B cell (primary cell): ENCODE results near the gene GPR35. TPM values are rescaled to one million over a fixed set of nuclear protein-coding genes. Genes with fewer than 3 reads are reported as not detected.

Experiments
- ATAC-seq: fragments of 200-7000 bp; cut with Tn5 transposase; one replicate; pipeline ENCODE4 v1.10.0; 2021; ENCODE audit warnings: low read depth, mild to moderate bottlenecking, moderate number of reproducible peaks, moderate library complexity
- CTCF ChIA-PET: fragments of 350-600 bp; sonication (Branson Sonifier 250); formaldehyde crosslinking; loops from one replicate; lab custom pipeline; 2021; ENCODE audit warnings: antibody characterized with exemption, inconsistent platforms; lab: Charles Lee
- POLR2A ChIA-PET: fragments of 350-600 bp; sonication (Branson Sonifier 250); formaldehyde crosslinking; loops from one replicate; lab custom pipeline; 2021; ENCODE audit warnings: antibody characterized with exemption; lab: Charles Lee
- DNase-seq: peaks from one replicate; pipeline ENCODE4 v3.0.0; 2013
- H2AFZ ChIP-seq: 2 replicates; pipeline ENCODE4 v1.6.1; 2012; ENCODE audit warnings: mild to moderate bottlenecking, low read depth, low read length; ENCODE audit not compliant: insufficient read depth, poor library complexity, severe bottlenecking
- H3K27ac ChIP-seq, 2 donors: 1 replicate in 1 of 2; 2 replicates in 1 of 2; pipeline ENCODE4 v1.5.1; 2012 to 2013; ENCODE audit warnings: low read length in 2 of 2, mild to moderate bottlenecking in 2 of 2, moderate library complexity in 1 of 2
- H3K27me3 ChIP-seq, 4 experiments: fragments of 200-600 bp in 1 of 4; sonication (generic) in 1 of 4; replicated peaks in 1 of 4; 1 replicate in 2 of 4; 2 replicates in 2 of 4; pipeline versions ENCODE4 v1.6.1 to v1.7.0; 2013 to 2016; ENCODE audit warnings: low read length in 3 of 4, mild to moderate bottlenecking in 2 of 4, mixed read lengths in 1 of 4, moderate library complexity in 1 of 4; ENCODE audit not compliant: insufficient read depth in 4 of 4, control insufficient read depth in 3 of 4; ENCODE audit errors: control extremely low read depth in 1 of 4
- H3K36me3 ChIP-seq, 2 experiments: replicated peaks in 1 of 2; 1 replicate in 1 of 2; 2 replicates in 1 of 2; pipeline versions ENCODE4 v1.6.1 to v1.7.1; 2013; ENCODE audit warnings: low read length in 1 of 2; ENCODE audit not compliant: insufficient read depth in 2 of 2, control insufficient read depth in 1 of 2; ENCODE audit errors: control extremely low read depth in 1 of 2, extremely low read depth in 1 of 2
- H3K4me1 ChIP-seq, 2 donors: fragments of 200-600 bp in 1 of 2; sonication (generic) in 1 of 2; 1 replicate in 1 of 2; 2 replicates in 1 of 2; pipeline versions ENCODE4 v1.5.1 to v1.6.1; 2013 to 2017; ENCODE audit warnings: low read length in 2 of 2; ENCODE audit not compliant: control insufficient read depth in 2 of 2, insufficient read depth in 2 of 2
- H3K4me2 ChIP-seq: replicated peaks from 2 replicates; pipeline ENCODE3; 2012; ENCODE audit warnings: mild to moderate bottlenecking, low read depth, low read length; ENCODE audit not compliant: poor library complexity, severe bottlenecking
- H3K4me3 ChIP-seq, 5 experiments: fragments of 200-600 bp in 1 of 5; sonication (generic) in 1 of 5; 1 replicate in 3 of 5; 2 replicates in 2 of 5; pipeline versions ENCODE4 v1.5.1 to v1.7.0; 2011 to 2016; ENCODE audit warnings: low read length in 4 of 5, mild to moderate bottlenecking in 4 of 5, low read depth in 2 of 5, control low read depth in 1 of 5, moderate library complexity in 1 of 5; ENCODE audit not compliant: insufficient read depth in 1 of 5; ENCODE audit errors: control extremely low read depth in 1 of 5, extremely low read depth in 1 of 5
- H3K79me2 ChIP-seq: fragments of 200-600 bp; sonication (generic); one replicate; pipeline ENCODE4 v1.6.0; 2016; ENCODE audit warnings: low read length; ENCODE audit not compliant: control insufficient read depth, insufficient read depth
- H3K9ac ChIP-seq: fragments of 200-600 bp; sonication (generic); 2 replicates; pipeline ENCODE4 v1.6.1; 2017; ENCODE audit warnings: mild to moderate bottlenecking, low read length, moderate library complexity
- H3K9me3 ChIP-seq, 3 donors: one replicate each; pipeline versions ENCODE4 v1.6.1 to v1.7.1; 2013; ENCODE audit warnings: low read length in 2 of 3; ENCODE audit not compliant: control insufficient read depth in 2 of 3, insufficient read depth in 1 of 3; ENCODE audit errors: control extremely low read depth in 1 of 3
- H4K20me1 ChIP-seq: 2 replicates; pipeline ENCODE4 v1.6.0; 2012; ENCODE audit warnings: mild to moderate bottlenecking, low read length; ENCODE audit not compliant: insufficient read depth, control insufficient read depth, poor library complexity, severe bottlenecking
- H3K27ac Mint-ChIP-seq: one replicate; pipeline ENCODE4 v1.8.0; 2021; ENCODE audit warnings: mixed read lengths
- H3K27me3 Mint-ChIP-seq: one replicate; pipeline ENCODE4 v1.8.0; 2021; ENCODE audit warnings: mixed read lengths
- H3K4me1 Mint-ChIP-seq: one replicate; pipeline ENCODE4 v1.8.0; 2021; ENCODE audit warnings: mixed read lengths
- H3K4me3 Mint-ChIP-seq: one replicate; pipeline ENCODE4 v1.8.0; 2021; ENCODE audit warnings: mixed read lengths
- H3K9me3 Mint-ChIP-seq: one replicate; pipeline ENCODE4 v1.8.0; 2022; ENCODE audit warnings: mixed read lengths; ENCODE audit not compliant: insufficient read depth
- EZH2 ChIP-seq: IDR thresholded peaks from 2 replicates; pipeline ENCODE4 v1.6.1; 2012; ENCODE audit warnings: borderline replicate concordance, low read depth, mild to moderate bottlenecking, moderate library complexity, low read length; ENCODE audit not compliant: insufficient read depth, poor library complexity, severe bottlenecking
- WGBS: methylation state at CpG from one replicate; pipeline ENCODE4 v1.1.5; 2013; ENCODE audit warnings: missing lambda C conversion rate; ENCODE audit not compliant: insufficient coverage; 5-methylcytosine and 5-hydroxymethylcytosine counted together
- intact Hi-C: fragments of 100-400 bp; cut with micrococcal nuclease; formaldehyde crosslinking; loops from one replicate; pipeline ENCODE4 v1.10.0; 2022
- polyA plus RNA-seq: library from polyadenylated mRNA; depleted of rRNA; stranded (reverse); fragments of >200 nt; gene quantifications from 2 replicates; pipeline ENCODE4 v1.2.3, GENCODE V29; 2012
- total RNA-seq, 2 donors: library from RNA; stranded (reverse); fragments of 120-200 nt in 1 of 2; gene quantifications; 1 replicate in 1 of 2; 2 replicates in 1 of 2; pipeline versions ENCODE4 v1.2.3 to v1.2.4, GENCODE V29; 2013 to 2022
- TF ChIP-seq, protein P1 (sequence below): fragments of 200-600 bp; IDR thresholded peaks from one replicate; pipeline ENCODE4 v1.8.0; 2022; ENCODE audit warnings: antibody characterized with exemption, mild to moderate bottlenecking

Gene GPR35
- total and polyA plus RNA-seq, 2 donors (not counting 1 experiment from before 2014, with no cell fraction given): 1.8 to 9.6 TPM

GRCh38 chr2:240582781-240583180, 42.5 kb upstream of the GPR35 start:
- H3K9ac ChIP-seq: no peak overlapping the region
- H3K4me3 ChIP-seq: no peak overlapping the region
- Mint-ChIP-seq H3K9me3 (no peaks in the 10 kb centered on the region), H3K4me3 (no peak overlapping the region), H3K27ac (peak overlapping the region; percentile 46), H3K27me3 (no peaks in the 10 kb centered on the region), H3K4me1 (peaks cover 56% of the 10 kb centered on the region)
- ChIA-PET POLR2A (no interaction called here), CTCF (interaction anchor here (1.4 to 7.2 kb wide), 3 partner anchors 17 to 69 kb away, joined by 3 to 126 read pairs (median 7); partner anchors contain the start of gene DUSP28)
- 90% methylated on average over 1 of the region's 3 CpGs for WGBS
- no peak overlapping the region for H2AFZ ChIP-seq
- ATAC-seq (no peak), DNase-seq (no peak)
- H3K4me2 ChIP-seq: no peak overlapping the region
- TF ChIP-seq EZH2: no peak
- TF ChIP-seq, protein P1, sequence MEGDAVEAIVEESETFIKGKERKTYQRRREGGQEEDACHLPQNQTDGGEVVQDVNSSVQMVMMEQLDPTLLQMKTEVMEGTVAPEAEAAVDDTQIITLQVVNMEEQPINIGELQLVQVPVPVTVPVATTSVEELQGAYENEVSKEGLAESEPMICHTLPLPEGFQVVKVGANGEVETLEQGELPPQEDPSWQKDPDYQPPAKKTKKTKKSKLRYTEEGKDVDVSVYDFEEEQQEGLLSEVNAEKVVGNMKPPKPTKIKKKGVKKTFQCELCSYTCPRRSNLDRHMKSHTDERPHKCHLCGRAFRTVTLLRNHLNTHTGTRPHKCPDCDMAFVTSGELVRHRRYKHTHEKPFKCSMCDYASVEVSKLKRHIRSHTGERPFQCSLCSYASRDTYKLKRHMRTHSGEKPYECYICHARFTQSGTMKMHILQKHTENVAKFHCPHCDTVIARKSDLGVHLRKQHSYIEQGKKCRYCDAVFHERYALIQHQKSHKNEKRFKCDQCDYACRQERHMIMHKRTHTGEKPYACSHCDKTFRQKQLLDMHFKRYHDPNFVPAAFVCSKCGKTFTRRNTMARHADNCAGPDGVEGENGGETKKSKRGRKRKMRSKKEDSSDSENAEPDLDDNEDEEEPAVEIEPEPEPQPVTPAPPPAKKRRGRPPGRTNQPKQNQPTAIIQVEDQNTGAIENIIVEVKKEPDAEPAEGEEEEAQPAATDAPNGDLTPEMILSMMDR: no peak
- intact Hi-C loops: no loop called here
- H3K4me1 ChIP-seq: peaks cover 24 to 42% of the 10 kb centered on the region in 2 donors
- H3K79me2 ChIP-seq: peaks cover 76% of the 10 kb centered on the region
- H4K20me1 ChIP-seq: peaks cover 83% of the 10 kb centered on the region
- H3K9me3 ChIP-seq: peaks cover 0 to 5% (median 0%) of the 10 kb centered on the region in 3 donors
- H3K36me3 ChIP-seq: peaks cover 0 to 7% of the 10 kb centered on the region in 2 experiments
- no peaks in the 10 kb centered on the region for H3K27me3 ChIP-seq
- no peak overlapping the region for H3K27ac ChIP-seq

- DNase-seq: no peak
- Histone ChIP-seq H3K9me3 (peaks cover 0 to 5% (median 0%) of the 10 kb centered on the region in 3 donors), H4K20me1 (peaks cover 83% of the 10 kb centered on the region), H3K4me1 (peaks cover 32 to 50% of the 10 kb centered on the region in 2 donors), H2AFZ (no peak overlapping the region), H3K27me3 (no peaks in the 10 kb centered on the region), H3K36me3 (no peaks in the 10 kb centered on the region), H3K4me3 (no peak overlapping the region), H3K79me2 (peaks cover 86% of the 10 kb centered on the region), H3K27ac (no peak overlapping the region), H3K4me2 (no peak overlapping the region), H3K9ac (no peak overlapping the region)
- peaks cover 66% of the 10 kb centered on the region for H3K4me1 Mint-ChIP-seq
- ChIA-PET CTCF (interaction anchor here (7.2 kb wide), 1 partner anchor 20 kb away, joined by 126 read pairs; the partner anchor contains the start of gene DUSP28), POLR2A (no interaction called here)
- intact Hi-C loops: no loop called here
- TF ChIP-seq EZH2: no peak
- TF ChIP-seq, protein P1: no peak
- no peak for ATAC-seq
- no peaks in the 10 kb centered on the region for H3K9me3 Mint-ChIP-seq
- H3K27ac Mint-ChIP-seq: peak overlapping the region; percentile 61
- no peaks in the 10 kb centered on the region for H3K27me3 Mint-ChIP-seq
- no peak overlapping the region for H3K4me3 Mint-ChIP-seq
- 100% methylated on average over 3 of the region's 4 CpGs for WGBS
Measured at GRCh38 chr2:240583774-240584173, 41.5 kb upstream of the GPR35 start.
